Neutrophil (primary cell): ENCODE data around the gene TSPAN2.

Experiments
- H3K27ac ChIP-seq: fragments of 200-600 bp; sonication (generic); 2 replicates; pipeline ENCODE4 v1.5.1; 2016; ENCODE audit warnings: mild to moderate bottlenecking, moderate library complexity
- H3K27me3 ChIP-seq: fragments of 200-600 bp; sonication (generic); 2 replicates; pipeline ENCODE4 v1.6.0; 2016; ENCODE audit warnings: mild to moderate bottlenecking
- H3K36me3 ChIP-seq: fragments of 200-600 bp; sonication (generic); 2 replicates; pipeline ENCODE4 v1.5.1; 2017
- H3K4me1 ChIP-seq, 2 experiments: fragments of 200-600 bp in 1 of 2; sonication (generic) in 1 of 2; 1 replicate in 1 of 2; 2 replicates in 1 of 2; pipeline versions ENCODE4 v1.5.1 to v1.6.1; 2013 to 2016; ENCODE audit warnings: low read depth in 1 of 2, low read length in 1 of 2, mild to moderate bottlenecking in 1 of 2, moderate library complexity in 1 of 2; ENCODE audit not compliant: control insufficient read depth in 1 of 2, insufficient read depth in 1 of 2
- H3K4me3 ChIP-seq, 2 experiments: fragments of 200-600 bp in 1 of 2; sonication (generic) in 1 of 2; 1 replicate in 1 of 2; 2 replicates in 1 of 2; pipeline ENCODE4 v1.5.1; 2013 to 2016; ENCODE audit warnings: low read depth in 1 of 2, low read length in 1 of 2, mild to moderate bottlenecking in 1 of 2, moderate library complexity in 1 of 2
- H3K9me3 ChIP-seq: fragments of 200-600 bp; sonication (generic); 2 replicates; pipeline ENCODE4 v1.5.1; 2016
- TF ChIP-seq, protein P1 (sequence below): fragments of 200-600 bp; sonication (generic); IDR thresholded peaks from 2 replicates; pipeline ENCODE4 v1.5.1; 2016; ENCODE audit warnings: antibody characterized with exemption

TSPAN2 gene

DNA sequence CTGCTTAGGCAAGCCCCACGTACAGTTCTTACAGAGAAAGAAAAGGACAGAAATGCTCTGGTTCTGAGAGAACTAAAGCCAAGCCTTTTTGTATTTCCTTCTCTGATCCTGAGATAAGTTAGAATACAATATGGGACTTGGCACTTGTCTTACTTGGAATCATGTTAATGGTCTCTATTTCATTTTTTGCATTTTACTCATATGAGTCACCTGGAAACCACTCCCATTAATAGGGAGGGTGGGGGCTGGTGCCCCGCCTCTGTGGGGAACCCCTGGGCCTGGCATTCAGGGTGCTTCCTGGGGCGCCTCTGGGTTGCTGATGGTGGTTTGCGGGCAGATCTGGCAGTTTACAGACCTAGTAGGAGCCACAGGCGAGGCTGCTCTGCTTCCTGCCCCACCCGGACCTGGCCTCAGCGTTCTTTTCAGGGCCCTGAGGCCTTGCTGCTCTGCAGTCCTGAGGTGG lies 26.7 kb downstream of the TSPAN2 start:
- H3K27me3 ChIP-seq = no peaks in the 10 kb centered on the region
- H3K36me3 ChIP-seq = peaks cover 56% of the 10 kb centered on the region
- H3K9me3 ChIP-seq = no peaks in the 10 kb centered on the region
- peaks cover 9 to 10% of the 10 kb centered on the region in 2 experiments for H3K4me1 ChIP-seq
- H3K4me3 ChIP-seq = no peak overlapping the region
- TF ChIP-seq, protein P1, sequence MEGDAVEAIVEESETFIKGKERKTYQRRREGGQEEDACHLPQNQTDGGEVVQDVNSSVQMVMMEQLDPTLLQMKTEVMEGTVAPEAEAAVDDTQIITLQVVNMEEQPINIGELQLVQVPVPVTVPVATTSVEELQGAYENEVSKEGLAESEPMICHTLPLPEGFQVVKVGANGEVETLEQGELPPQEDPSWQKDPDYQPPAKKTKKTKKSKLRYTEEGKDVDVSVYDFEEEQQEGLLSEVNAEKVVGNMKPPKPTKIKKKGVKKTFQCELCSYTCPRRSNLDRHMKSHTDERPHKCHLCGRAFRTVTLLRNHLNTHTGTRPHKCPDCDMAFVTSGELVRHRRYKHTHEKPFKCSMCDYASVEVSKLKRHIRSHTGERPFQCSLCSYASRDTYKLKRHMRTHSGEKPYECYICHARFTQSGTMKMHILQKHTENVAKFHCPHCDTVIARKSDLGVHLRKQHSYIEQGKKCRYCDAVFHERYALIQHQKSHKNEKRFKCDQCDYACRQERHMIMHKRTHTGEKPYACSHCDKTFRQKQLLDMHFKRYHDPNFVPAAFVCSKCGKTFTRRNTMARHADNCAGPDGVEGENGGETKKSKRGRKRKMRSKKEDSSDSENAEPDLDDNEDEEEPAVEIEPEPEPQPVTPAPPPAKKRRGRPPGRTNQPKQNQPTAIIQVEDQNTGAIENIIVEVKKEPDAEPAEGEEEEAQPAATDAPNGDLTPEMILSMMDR = no peak
- peak overlapping the region; percentile 57 for H3K27ac ChIP-seq

DNA sequence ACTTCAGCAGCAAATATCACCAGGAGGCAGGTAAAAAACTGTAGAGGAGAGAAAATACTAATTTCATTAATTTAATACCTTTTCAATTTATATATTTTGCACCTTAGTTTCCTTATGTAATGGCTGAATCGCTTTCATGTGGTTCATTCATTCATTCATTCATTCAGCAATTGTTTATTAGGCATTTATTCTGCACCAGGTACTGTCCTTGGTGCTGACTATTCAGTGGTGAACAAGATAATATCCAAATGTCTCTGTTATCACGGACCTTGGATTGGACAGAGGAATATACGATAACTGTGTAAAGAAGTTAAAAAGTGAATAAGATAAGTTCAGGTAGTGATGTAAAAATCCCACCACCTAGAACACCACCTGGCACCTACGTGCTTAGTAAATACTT lies 28.8 kb downstream of the TSPAN2 start:
- Histone ChIP-seq H3K27ac (no peak overlapping the region), H3K27me3 (no peaks in the 10 kb centered on the region), H3K4me1 (peaks cover 9 to 10% of the 10 kb centered on the region in 2 experiments), H3K4me3 (no peak overlapping the region), H3K36me3 (peaks cover 64% of the 10 kb centered on the region), H3K9me3 (no peaks in the 10 kb centered on the region)
- TF ChIP-seq, protein P1 = no peak

DNA sequence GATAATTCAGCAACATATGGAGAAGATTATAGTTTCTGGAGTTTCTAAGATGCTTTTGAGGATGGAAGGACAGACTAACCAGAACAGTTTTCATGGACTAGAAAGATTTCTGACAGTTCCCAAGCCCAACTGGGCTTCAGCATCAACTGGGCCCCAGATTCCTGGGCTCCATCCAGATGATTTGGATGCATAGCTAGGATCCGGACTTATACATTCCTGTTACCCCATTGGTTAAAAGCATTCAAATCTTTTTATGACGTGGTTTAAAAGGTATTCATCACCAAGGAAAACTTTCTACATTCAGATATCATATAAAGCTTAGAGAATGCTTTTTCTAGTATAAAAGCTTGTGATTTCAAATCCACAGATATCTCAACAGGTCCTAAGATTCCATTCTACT lies 30.0 kb downstream of the TSPAN2 start:
- Histone ChIP-seq H3K27ac (no peak overlapping the region), H3K27me3 (no peaks in the 10 kb centered on the region), H3K4me1 (peaks cover 9 to 10% of the 10 kb centered on the region in 2 experiments), H3K4me3 (no peak overlapping the region), H3K36me3 (peaks cover 65% of the 10 kb centered on the region), H3K9me3 (no peaks in the 10 kb centered on the region)
- TF ChIP-seq, protein P1 = no peak

DNA sequence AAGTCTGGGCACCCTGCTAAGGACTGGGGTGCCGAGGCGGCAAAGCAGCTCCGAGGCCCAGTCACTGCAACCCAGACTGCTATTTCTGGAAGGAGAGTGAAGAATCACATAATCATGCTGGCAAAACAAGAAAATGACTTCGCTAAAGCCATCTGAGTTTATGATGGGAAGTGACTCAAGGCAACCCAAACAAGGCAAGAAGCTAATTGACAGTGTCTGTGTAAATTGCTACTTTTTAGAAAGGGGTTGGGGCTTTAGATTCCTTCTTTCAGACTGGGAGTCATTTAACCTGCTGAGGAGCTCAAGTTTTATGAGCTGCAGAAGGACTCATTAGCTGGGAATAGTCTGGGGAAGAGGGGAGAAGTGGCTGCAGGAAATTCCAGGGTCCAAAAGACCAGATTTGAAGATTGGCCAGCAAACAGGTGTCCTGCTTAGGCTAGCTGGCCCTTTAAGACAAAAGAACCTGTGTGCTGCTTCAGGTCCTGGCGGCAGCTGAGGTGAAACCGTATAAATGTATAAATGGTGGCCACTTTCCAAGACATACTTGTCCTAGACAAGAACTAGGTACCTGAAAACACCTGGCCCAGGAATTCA lies 31.5 kb downstream of the TSPAN2 start:
- TF ChIP-seq, protein P1 = no peak
- H3K36me3 ChIP-seq = peaks cover 76% of the 10 kb centered on the region
- H3K27me3 ChIP-seq = no peaks in the 10 kb centered on the region
- peaks cover 1 to 3% of the 10 kb centered on the region in 2 experiments for H3K4me1 ChIP-seq
- H3K27ac ChIP-seq = no peak overlapping the region
- no peak overlapping the region for H3K4me3 ChIP-seq
- no peaks in the 10 kb centered on the region for H3K9me3 ChIP-seq

DNA sequence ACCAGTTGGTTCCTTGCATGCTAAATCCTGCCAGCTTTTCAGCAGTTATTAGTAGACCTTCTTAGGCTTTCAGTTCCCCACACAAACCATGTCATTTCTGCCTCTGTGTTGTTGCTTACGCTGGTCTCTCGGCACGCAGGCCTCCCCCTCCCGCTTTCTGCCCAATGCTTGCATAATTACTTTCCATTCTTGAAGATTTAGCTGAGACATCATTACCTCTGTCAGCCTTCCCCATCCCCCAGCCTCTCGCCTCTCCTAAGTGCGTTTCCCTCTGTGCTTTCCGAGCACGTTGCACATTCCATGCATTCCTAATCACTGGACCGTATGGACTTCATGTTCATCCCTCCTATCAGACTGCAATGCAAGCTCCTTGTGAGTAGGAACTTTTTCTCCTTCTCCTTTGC lies 32.9 kb downstream of the TSPAN2 start:
- no peaks in the 10 kb centered on the region for H3K9me3 ChIP-seq
- H3K4me1 ChIP-seq = no peaks in the 10 kb centered on the region
- TF ChIP-seq, protein P1 = no peak
- H3K27ac ChIP-seq = no peak overlapping the region
- H3K27me3 ChIP-seq = no peaks in the 10 kb centered on the region
- H3K36me3 ChIP-seq = peaks cover 86% of the 10 kb centered on the region
- no peak overlapping the region for H3K4me3 ChIP-seq
